Stimulated activated naive CD8-positive, alpha-beta T cell treated with anti-CD3 and anti-CD28 coated beads, Interleukin-15, Interleukin-2, amounts not matched to agents 100 ng/mL and 50 ng/mL, for 24 hours (primary cell): Measurements from ENCODE around the gene CYP11A1.
A peak's percentile ranks its signal among the peaks of the same experiment; 100 is the strongest.
"Not testable (repeated sequence)": the region's sequence is repeated elsewhere in the genome, so short reads cannot be mapped to it uniquely, and the experiment has no call there.

Experiments
- H3K27ac Mint-ChIP-seq: one replicate; pipeline ENCODE4 v1.8.0; 2021; ENCODE audit warnings: mild to moderate bottlenecking, mixed read lengths
- H3K27me3 Mint-ChIP-seq: one replicate; pipeline ENCODE4 v1.8.0; 2021; ENCODE audit warnings: mixed read lengths
- H3K36me3 Mint-ChIP-seq: one replicate; pipeline ENCODE4 v1.8.0; 2021; ENCODE audit warnings: low read depth, mixed read lengths
- H3K4me1 Mint-ChIP-seq: one replicate; pipeline ENCODE4 v1.8.0; 2021; ENCODE audit warnings: low read depth, mixed read lengths
- H3K4me3 Mint-ChIP-seq: one replicate; pipeline ENCODE4 v1.8.0; 2021; ENCODE audit warnings: mild to moderate bottlenecking, mixed read lengths
- H3K9me3 Mint-ChIP-seq: one replicate; pipeline ENCODE4 v1.8.0; 2021; ENCODE audit warnings: mixed read lengths

The CYP11A1 gene

GRCh38 chr15:74395319-74396145 lies 28.1 kb upstream of the CYP11A1 start:
- H3K4me1 Mint-ChIP-seq: peaks cover 100% of the 10 kb centered on the region
- H3K27me3 Mint-ChIP-seq: no peaks in the 10 kb centered on the region
- peak overlapping the region; percentile 99 for H3K27ac Mint-ChIP-seq
- H3K36me3 Mint-ChIP-seq: peaks cover 13% of the 10 kb centered on the region
- no peaks in the 10 kb centered on the region for H3K9me3 Mint-ChIP-seq
- peak overlapping the region; percentile 43 for H3K4me3 Mint-ChIP-seq

GRCh38 chr15:74394090-74394846 lies 26.8 kb upstream of the CYP11A1 start:
- Mint-ChIP-seq H3K27me3 (no peaks in the 10 kb centered on the region), H3K27ac (peak overlapping the region; percentile 98), H3K36me3 (peaks cover 13% of the 10 kb centered on the region), H3K4me3 (peak overlapping the region; percentile 8), H3K9me3 (no peaks in the 10 kb centered on the region), H3K4me1 (peaks cover 97% of the 10 kb centered on the region)

- Mint-ChIP-seq H3K36me3 (peaks cover 11% of the 10 kb centered on the region), H3K9me3 (no peaks in the 10 kb centered on the region), H3K27ac (peak overlapping the region; percentile 98), H3K27me3 (no peaks in the 10 kb centered on the region), H3K4me1 (peaks cover 95% of the 10 kb centered on the region), H3K4me3 (no peak overlapping the region)
Measured at GRCh38 chr15:74393423-74393822, 26.0 kb upstream of the CYP11A1 start.

- Mint-ChIP-seq H3K4me1 (peaks cover 92% of the 10 kb centered on the region), H3K27me3 (no peaks in the 10 kb centered on the region), H3K4me3 (peak overlapping the region; percentile 42), H3K27ac (peak overlapping the region; percentile 98), H3K9me3 (no peaks in the 10 kb centered on the region), H3K36me3 (peaks cover 6% of the 10 kb centered on the region)
Measured at GRCh38 chr15:74392902-74393301, 25.5 kb upstream of the CYP11A1 start.

GRCh38 chr15:74392451-74392830 lies 25.0 kb upstream of the CYP11A1 start:
- H3K36me3 Mint-ChIP-seq: peaks cover 6% of the 10 kb centered on the region
- peak overlapping the region; percentile 98 for H3K27ac Mint-ChIP-seq
- peaks cover 92% of the 10 kb centered on the region for H3K4me1 Mint-ChIP-seq
- no peak overlapping the region for H3K4me3 Mint-ChIP-seq
- H3K9me3 Mint-ChIP-seq: no peaks in the 10 kb centered on the region
- H3K27me3 Mint-ChIP-seq: no peaks in the 10 kb centered on the region

- no peaks in the 10 kb centered on the region for H3K27me3 Mint-ChIP-seq
- H3K36me3 Mint-ChIP-seq: peaks cover 6% of the 10 kb centered on the region
- H3K9me3 Mint-ChIP-seq: no peaks in the 10 kb centered on the region
- peaks cover 92% of the 10 kb centered on the region for H3K4me1 Mint-ChIP-seq
- peak overlapping the region; percentile 65 for H3K4me3 Mint-ChIP-seq
- H3K27ac Mint-ChIP-seq: peak overlapping the region; percentile 98
Measured at GRCh38 chr15:74391582-74392450, 24.4 kb upstream of the CYP11A1 start.

- Mint-ChIP-seq H3K9me3 (no peaks in the 10 kb centered on the region), H3K4me3 (peak overlapping the region; percentile 62), H3K27ac (peak overlapping the region; percentile 98), H3K27me3 (no peaks in the 10 kb centered on the region), H3K36me3 (peaks cover 6% of the 10 kb centered on the region), H3K4me1 (peaks cover 92% of the 10 kb centered on the region)
Measured at GRCh38 chr15:74390647-74391288, 23.3 kb upstream of the CYP11A1 start.

- not testable (repeated sequence) for H3K27me3 Mint-ChIP-seq, H3K36me3 Mint-ChIP-seq, H3K9me3 Mint-ChIP-seq
- Mint-ChIP-seq H3K4me3 (peak overlapping the region; percentile 62), H3K27ac (peak overlapping the region; percentile 98), H3K4me1 (peaks cover 92% of the 10 kb centered on the region)
Measured at GRCh38 chr15:74390049-74390646, 22.7 kb upstream of the CYP11A1 start.

- peaks cover 5% of the 10 kb centered on the region for H3K36me3 Mint-ChIP-seq
- no peak overlapping the region for H3K4me3 Mint-ChIP-seq
- H3K27me3 Mint-ChIP-seq: no peaks in the 10 kb centered on the region
- peak overlapping the region; percentile 98 for H3K27ac Mint-ChIP-seq
- H3K9me3 Mint-ChIP-seq: no peaks in the 10 kb centered on the region
- H3K4me1 Mint-ChIP-seq: peaks cover 92% of the 10 kb centered on the region
Measured at GRCh38 chr15:74389241-74390048, 22.0 kb upstream of the CYP11A1 start.

GRCh38 chr15:74388363-74388951 lies 21.0 kb upstream of the CYP11A1 start:
- Mint-ChIP-seq H3K4me3 (no peak overlapping the region), H3K27me3 (no peaks in the 10 kb centered on the region), H3K36me3 (no peaks in the 10 kb centered on the region), H3K4me1 (peaks cover 92% of the 10 kb centered on the region), H3K27ac (peak overlapping the region; percentile 75), H3K9me3 (no peaks in the 10 kb centered on the region)

- peak overlapping the region; percentile 85 for H3K27ac Mint-ChIP-seq
- H3K4me3 Mint-ChIP-seq: no peak overlapping the region
- no peaks in the 10 kb centered on the region for H3K27me3 Mint-ChIP-seq
- peaks cover 92% of the 10 kb centered on the region for H3K4me1 Mint-ChIP-seq
- H3K9me3 Mint-ChIP-seq: no peaks in the 10 kb centered on the region
- no peaks in the 10 kb centered on the region for H3K36me3 Mint-ChIP-seq
Measured at GRCh38 chr15:74387621-74388362, 20.3 kb upstream of the CYP11A1 start.

- H3K27me3 Mint-ChIP-seq: no peaks in the 10 kb centered on the region
- H3K9me3 Mint-ChIP-seq: no peaks in the 10 kb centered on the region
- H3K27ac Mint-ChIP-seq: peak overlapping the region; percentile 85
- H3K4me1 Mint-ChIP-seq: peaks cover 92% of the 10 kb centered on the region
- no peak overlapping the region for H3K4me3 Mint-ChIP-seq
- no peaks in the 10 kb centered on the region for H3K36me3 Mint-ChIP-seq
Measured at GRCh38 chr15:74387141-74387541, 19.7 kb upstream of the CYP11A1 start.
